ENCODE measurements around the gene PODXL.
A peak's percentile ranks its signal among the peaks of the same experiment; 100 is the strongest.

The PODXL gene

GRCh38 chr7:131557652-131558385 lies 1.4 kb upstream of the PODXL start:
- in situ Hi-C loops (cut with HindIII; ENCODE audit: low sequenced_read_pairs), result no loop called here
- DNase-seq (ENCODE audit: low read depth, low spot score), result no peak
- TF ChIP-seq, protein P1, sequence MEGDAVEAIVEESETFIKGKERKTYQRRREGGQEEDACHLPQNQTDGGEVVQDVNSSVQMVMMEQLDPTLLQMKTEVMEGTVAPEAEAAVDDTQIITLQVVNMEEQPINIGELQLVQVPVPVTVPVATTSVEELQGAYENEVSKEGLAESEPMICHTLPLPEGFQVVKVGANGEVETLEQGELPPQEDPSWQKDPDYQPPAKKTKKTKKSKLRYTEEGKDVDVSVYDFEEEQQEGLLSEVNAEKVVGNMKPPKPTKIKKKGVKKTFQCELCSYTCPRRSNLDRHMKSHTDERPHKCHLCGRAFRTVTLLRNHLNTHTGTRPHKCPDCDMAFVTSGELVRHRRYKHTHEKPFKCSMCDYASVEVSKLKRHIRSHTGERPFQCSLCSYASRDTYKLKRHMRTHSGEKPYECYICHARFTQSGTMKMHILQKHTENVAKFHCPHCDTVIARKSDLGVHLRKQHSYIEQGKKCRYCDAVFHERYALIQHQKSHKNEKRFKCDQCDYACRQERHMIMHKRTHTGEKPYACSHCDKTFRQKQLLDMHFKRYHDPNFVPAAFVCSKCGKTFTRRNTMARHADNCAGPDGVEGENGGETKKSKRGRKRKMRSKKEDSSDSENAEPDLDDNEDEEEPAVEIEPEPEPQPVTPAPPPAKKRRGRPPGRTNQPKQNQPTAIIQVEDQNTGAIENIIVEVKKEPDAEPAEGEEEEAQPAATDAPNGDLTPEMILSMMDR (IDR thresholded peaks at IDR 0.05; ENCODE audit: low read depth, low read length), result no peak
- H3K4me3 ChIP-seq (ENCODE audit: low read depth, low read length), result peak overlapping the region; percentile 32

DNA sequence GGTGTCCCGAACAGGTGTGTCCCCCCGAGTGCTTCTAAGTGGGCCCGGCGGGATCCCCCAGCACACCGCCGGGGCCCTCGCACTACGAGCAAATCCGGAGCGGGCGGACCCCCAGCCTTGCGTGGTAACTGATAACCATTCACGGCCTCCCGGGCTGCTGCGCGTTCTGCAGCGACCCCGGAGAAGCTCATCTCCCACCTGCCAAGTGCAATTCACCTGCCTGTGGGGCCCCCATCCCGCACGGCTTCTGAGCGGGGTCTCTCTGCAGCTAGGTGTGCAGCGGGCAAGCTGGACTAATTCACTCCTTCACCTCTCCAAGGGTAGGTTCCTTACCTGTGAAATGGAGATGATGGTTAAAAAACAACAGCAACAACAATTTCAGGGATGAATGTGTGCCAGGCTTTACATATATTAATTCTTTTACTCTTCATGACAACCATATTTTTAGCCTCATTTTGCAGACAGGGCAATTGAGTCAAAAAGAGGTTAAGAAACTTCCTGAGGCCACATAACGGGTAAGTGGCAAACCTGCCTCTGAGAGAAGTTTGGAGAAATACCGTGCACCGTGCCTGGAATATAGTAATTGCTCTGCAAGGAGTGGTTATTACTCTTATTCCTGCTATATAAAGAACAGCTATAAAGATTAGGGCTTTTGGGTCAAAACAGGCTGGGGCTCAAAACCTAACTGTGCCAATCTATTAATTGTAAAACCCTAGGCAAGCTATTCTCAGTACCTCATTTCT lies 652 bp upstream of the PODXL start:
- peak overlapping the region; percentile 47 for H3K4me3 ChIP-seq (ENCODE audit: low read depth, low read length)
- TF ChIP-seq, protein P1 (IDR thresholded peaks at IDR 0.05; ENCODE audit: low read depth, low read length), result no peak
- DNase-seq (ENCODE audit: low read depth, low spot score), result no peak
- in situ Hi-C loops (cut with HindIII; ENCODE audit: low sequenced_read_pairs), result no loop called here

- no peak for DNase-seq (ENCODE audit: low read depth, low spot score)
- in situ Hi-C loops (cut with HindIII; ENCODE audit: low sequenced_read_pairs), result no loop called here
- H3K4me3 ChIP-seq (ENCODE audit: low read depth, low read length), result peak overlapping the region; percentile 39
- TF ChIP-seq, protein P1 (IDR thresholded peaks at IDR 0.05; ENCODE audit: low read depth, low read length), result no peak
Observed at GRCh38 chr7:131555552-131556052, 826 bp downstream of the PODXL start.

DNA sequence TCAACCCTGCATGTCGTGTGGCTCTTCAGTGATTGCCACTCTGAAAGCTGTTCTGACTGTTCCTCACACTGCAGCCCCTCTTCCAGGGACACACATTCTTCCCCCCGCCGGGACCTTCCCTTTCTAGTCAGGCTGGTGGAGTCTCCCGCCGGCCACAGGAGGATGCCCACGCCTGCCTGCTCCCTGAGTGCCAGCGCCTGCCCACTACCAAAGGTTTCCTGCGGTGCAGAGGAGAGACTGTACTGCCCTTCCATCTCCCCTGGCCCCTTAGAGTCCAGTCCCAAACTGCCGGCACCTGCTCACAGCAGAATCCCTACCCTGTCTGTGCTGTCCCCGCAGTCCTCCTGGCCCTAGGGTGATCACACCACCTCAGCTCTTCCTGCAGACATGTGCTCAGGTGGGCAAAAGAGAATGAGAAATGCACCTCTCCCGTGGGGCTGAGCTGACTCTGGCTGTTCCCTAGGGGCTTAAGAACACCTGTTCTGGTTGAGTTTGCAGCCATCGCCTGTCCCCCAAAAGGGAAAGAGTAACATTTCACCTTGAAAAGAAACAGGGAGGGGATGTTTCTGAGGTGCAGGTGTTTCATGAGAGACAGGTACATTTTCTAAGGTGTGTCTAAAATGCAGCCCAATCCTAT lies 1.4 kb downstream of the PODXL start:
- H3K4me3 ChIP-seq (ENCODE audit: low read depth, low read length), result peak overlapping the region; percentile 39
- TF ChIP-seq, protein P1 (IDR thresholded peaks at IDR 0.05; ENCODE audit: low read depth, low read length), result no peak
- no peak for DNase-seq (ENCODE audit: low read depth, low spot score)
- in situ Hi-C loops (cut with HindIII; ENCODE audit: low sequenced_read_pairs), result no loop called here

GRCh38 chr7:131553931-131554330 lies 2.5 kb downstream of the PODXL start:
- in situ Hi-C loops (cut with HindIII; ENCODE audit: low sequenced_read_pairs), result no loop called here
- TF ChIP-seq, protein P1 (IDR thresholded peaks at IDR 0.05; ENCODE audit: low read depth, low read length), result no peak

DNA sequence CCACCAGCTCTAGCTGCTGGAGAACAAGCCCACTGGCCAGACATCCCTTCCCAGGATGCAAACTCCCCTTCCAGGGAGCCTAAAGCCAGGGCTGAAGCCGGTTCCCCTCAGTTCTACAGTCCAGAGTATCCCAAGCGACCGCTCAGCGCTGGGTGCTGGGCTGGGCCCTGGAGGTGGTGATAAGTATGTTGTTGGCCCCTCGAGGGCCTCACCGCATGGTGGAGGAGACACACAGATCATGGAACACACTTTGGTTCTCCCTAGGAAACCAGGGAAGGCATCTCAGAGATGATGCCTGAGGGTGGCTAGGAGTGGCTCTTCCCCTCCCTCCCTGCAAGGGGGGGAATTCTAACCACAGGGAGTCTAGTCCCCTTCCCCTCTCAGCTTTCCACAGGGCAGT lies 4.4 kb downstream of the PODXL start:
- TF ChIP-seq, protein P1 (IDR thresholded peaks at IDR 0.05; ENCODE audit: low read depth, low read length), result no peak
- DNase-seq (ENCODE audit: low read depth, low spot score), result no peak
- in situ Hi-C loops (cut with HindIII; ENCODE audit: low sequenced_read_pairs), result no loop called here
- no peak overlapping the region for H3K4me3 ChIP-seq (ENCODE audit: low read depth, low read length)

More at GRCh38 chr7:131553931-131554330, 2.5 kb downstream of the PODXL start:
- DNase-seq (ENCODE audit: low read depth, low spot score), result no peak
- no peak overlapping the region for H3K4me3 ChIP-seq (ENCODE audit: low read depth, low read length)
